OCI-LY3 (cell line): ENCODE data around the gene DENND2A.

Experiments used
- H2AFZ ChIP-seq: fragments of 200-600, 300-600 bp; shearing (Covaris generic); 2 replicates; pipeline ENCODE4 v1.6.0; 2014; ENCODE audit warnings: antibody characterized with exemption, low read depth, low read length
- H3K27ac ChIP-seq: fragments of 200-600, 300-600 bp; sonication (generic); 2 replicates; pipeline ENCODE4 v1.5.1; 2014; ENCODE audit warnings: mild to moderate bottlenecking, low read length, moderate library complexity, mixed read lengths
- H3K27me3 ChIP-seq: fragments of 200-600, 300-600 bp; sonication (generic); 2 replicates; pipeline ENCODE4 v1.6.1; 2014; ENCODE audit warnings: low read depth, low read length, mixed read lengths
- H3K36me3 ChIP-seq: fragments of 200-600, 300-600 bp; sonication (generic); replicated peaks from 2 replicates; pipeline ENCODE3; 2014; ENCODE audit warnings: low read depth, low read length, mixed read lengths
- H3K4me1 ChIP-seq: fragments of 300-600, 200-600 bp; sonication (generic); 2 replicates; pipeline ENCODE4 v1.6.1; 2014; ENCODE audit warnings: low read length, mixed read lengths
- H3K4me2 ChIP-seq: fragments of 200-600, 300-600 bp; sonication (generic); 2 replicates; pipeline ENCODE4 v1.6.1; 2014; ENCODE audit warnings: low read length, mixed read lengths
- H3K4me3 ChIP-seq: fragments of 300-600, 200-600 bp; sonication (generic); 2 replicates; pipeline ENCODE4 v1.5.1; 2014; ENCODE audit warnings: antibody characterized with exemption, mild to moderate bottlenecking, low read length, moderate library complexity
- H3K79me2 ChIP-seq: fragments of 300-600, 200-600 bp; shearing (Covaris generic); 2 replicates; pipeline ENCODE4 v1.6.1; 2014; ENCODE audit warnings: mild to moderate bottlenecking, low read length, mixed read lengths
- H3K9ac ChIP-seq: fragments of 300-600, 200-600 bp; shearing (Covaris generic); 2 replicates; pipeline ENCODE4 v1.6.0; 2014; ENCODE audit warnings: mild to moderate bottlenecking, low read length, moderate library complexity
- H3K9me3 ChIP-seq: fragments of 200-600, 300-600 bp; shearing (Covaris generic); 2 replicates; pipeline ENCODE4 v1.6.1; 2014; ENCODE audit warnings: low read length, mixed read lengths; ENCODE audit not compliant: insufficient read depth
- H4K20me1 ChIP-seq: fragments of 200-600, 300-600 bp; sonication (generic); 2 replicates; pipeline ENCODE4 v1.6.1; 2016; ENCODE audit warnings: low read length, mixed read lengths; ENCODE audit not compliant: insufficient read depth
- CTCF ChIP-seq: fragments of 200-600, 300-600 bp; sonication (generic); IDR thresholded peaks from 2 replicates; pipeline ENCODE4 v1.5.1; 2014; ENCODE audit warnings: antibody characterized with exemption, low read length, low read depth
- EZH2phosphoT487 ChIP-seq: fragments of 200-600 bp; shearing (Covaris generic); IDR thresholded peaks from 2 replicates; pipeline ENCODE4 v1.6.1; 2018; ENCODE audit warnings: antibody characterized with exemption, mixed run types, low read depth

Gene DENND2A

GRCh38 chr7:140581411-140581810 lies 59.2 kb downstream of the DENND2A start:
- TF ChIP-seq EZH2phosphoT487 = no peak
- TF ChIP-seq CTCF = no peak
- no peaks in the 10 kb centered on the region for H3K36me3 ChIP-seq
- no peaks in the 10 kb centered on the region for H3K79me2 ChIP-seq
- no peak overlapping the region for H3K4me3 ChIP-seq
- no peaks in the 10 kb centered on the region for H4K20me1 ChIP-seq
- H3K9ac ChIP-seq = no peak overlapping the region
- no peaks in the 10 kb centered on the region for H3K4me1 ChIP-seq
- H3K9me3 ChIP-seq = no peaks in the 10 kb centered on the region
- no peak overlapping the region for H2AFZ ChIP-seq
- no peak overlapping the region for H3K27ac ChIP-seq
- H3K27me3 ChIP-seq = peaks cover 24% of the 10 kb centered on the region
- H3K4me2 ChIP-seq = no peak overlapping the region

DNA sequence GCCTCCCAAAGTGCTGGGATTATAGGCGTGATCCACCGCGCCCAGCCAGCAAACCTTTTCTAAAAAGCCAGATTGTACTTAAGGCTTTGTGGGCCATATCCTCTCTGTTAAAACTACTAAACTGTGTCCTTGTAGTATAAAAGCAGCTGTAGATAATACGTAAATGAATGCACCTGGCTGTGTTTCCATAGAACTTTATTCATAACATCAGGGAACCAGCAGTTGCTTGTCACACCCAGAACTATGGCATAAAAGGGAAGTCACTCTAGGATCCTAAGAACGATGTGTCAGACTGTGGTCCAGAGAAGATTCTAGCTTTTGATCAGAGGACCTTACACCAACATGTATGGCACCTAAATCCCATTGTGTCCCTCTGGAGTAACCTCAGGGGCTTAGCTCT lies 63.0 kb downstream of the DENND2A start:
- Histone ChIP-seq H2AFZ (no peak overlapping the region), H3K4me1 (no peaks in the 10 kb centered on the region), H3K27ac (no peak overlapping the region), H3K9ac (no peak overlapping the region), H3K79me2 (no peaks in the 10 kb centered on the region), H3K4me2 (no peak overlapping the region), H3K27me3 (peaks cover 32% of the 10 kb centered on the region), H3K36me3 (no peaks in the 10 kb centered on the region), H3K4me3 (no peak overlapping the region), H3K9me3 (no peaks in the 10 kb centered on the region), H4K20me1 (no peaks in the 10 kb centered on the region)
- TF ChIP-seq EZH2phosphoT487 = no peak
- no peak for TF ChIP-seq CTCF

DNA sequence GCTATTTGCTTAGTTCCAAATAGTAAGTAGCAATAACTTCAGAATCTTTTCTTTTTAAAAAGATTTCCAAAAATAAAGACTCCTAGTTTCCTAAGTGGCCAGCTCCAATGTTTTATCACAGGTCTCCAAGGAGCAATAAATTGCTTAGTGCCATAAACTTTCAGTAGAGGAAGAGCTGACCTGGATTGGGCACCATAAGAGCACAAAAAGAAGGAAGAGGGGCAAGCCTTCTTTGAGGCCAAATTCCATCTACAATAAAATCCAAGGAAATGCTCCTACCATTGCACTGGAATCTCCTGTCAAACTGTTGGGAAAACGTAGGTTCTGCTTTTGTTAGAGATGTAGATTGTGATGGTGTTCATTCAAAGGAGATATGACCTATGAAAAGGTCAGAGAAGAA lies 64.0 kb downstream of the DENND2A start:
- no peaks in the 10 kb centered on the region for H3K79me2 ChIP-seq
- no peaks in the 10 kb centered on the region for H4K20me1 ChIP-seq
- peaks cover 33% of the 10 kb centered on the region for H3K27me3 ChIP-seq
- no peak overlapping the region for H3K4me3 ChIP-seq
- H3K36me3 ChIP-seq = no peaks in the 10 kb centered on the region
- H3K27ac ChIP-seq = no peak overlapping the region
- H2AFZ ChIP-seq = no peak overlapping the region
- H3K4me2 ChIP-seq = no peak overlapping the region
- no peak overlapping the region for H3K9ac ChIP-seq
- no peaks in the 10 kb centered on the region for H3K4me1 ChIP-seq
- TF ChIP-seq CTCF (no peak), EZH2phosphoT487 (no peak)
- no peaks in the 10 kb centered on the region for H3K9me3 ChIP-seq

GRCh38 chr7:140571538-140572122 lies 69.0 kb downstream of the DENND2A start:
- Histone ChIP-seq H3K9ac (no peak overlapping the region), H3K4me1 (no peaks in the 10 kb centered on the region), H2AFZ (no peak overlapping the region), H3K27ac (no peak overlapping the region), H4K20me1 (no peaks in the 10 kb centered on the region), H3K79me2 (no peaks in the 10 kb centered on the region), H3K4me3 (no peak overlapping the region), H3K27me3 (peaks cover 25% of the 10 kb centered on the region), H3K9me3 (no peaks in the 10 kb centered on the region), H3K36me3 (no peaks in the 10 kb centered on the region), H3K4me2 (no peak overlapping the region)
- TF ChIP-seq EZH2phosphoT487 (no peak), CTCF (no peak)
